A172 (cell line): ENCODE data around the gene ANKRD6. TPM values are rescaled to one million over a fixed set of nuclear protein-coding genes. Genes with fewer than 3 reads are reported as not detected.
A peak's percentile ranks its signal among the peaks of the same experiment; 100 is the strongest.

Experiments
- DNase-seq: peaks from one replicate; pipeline ENCODE4 v3.0.0-alpha.2; 2015; ENCODE audit warnings: low spot score
- total RNA-seq: library from RNA; depleted of rRNA; stranded (reverse); fragments of >200 nt; shearing (Covaris generic); gene quantifications from 2 replicates; pipeline ENCODE4 v1.2.3, GENCODE V29; 2014

Gene ANKRD6
- total RNA-seq, 1 experiment from 2014 or later: 10.7 TPM

DNA sequence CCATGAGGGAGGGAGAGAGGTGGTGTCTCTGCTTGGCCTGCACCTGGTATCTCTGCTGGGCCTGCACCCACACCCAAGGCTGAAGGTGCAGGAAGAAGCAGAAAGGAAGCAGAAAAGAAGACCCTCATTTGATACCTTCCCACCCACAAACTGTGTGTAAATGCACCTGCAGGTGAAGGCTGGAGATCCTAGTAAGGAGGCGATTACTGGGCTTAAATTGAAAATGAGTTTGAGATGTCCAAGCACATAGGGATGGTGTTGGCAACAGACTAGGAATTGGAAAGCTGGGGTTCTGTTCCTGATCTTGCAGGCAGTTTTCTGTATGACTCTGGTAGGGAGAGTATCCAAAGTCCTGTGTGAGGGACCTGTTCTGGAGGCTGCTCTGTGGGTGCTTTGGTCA, 130.9 kb downstream of the ANKRD6 start:
- no peak for DNase-seq

DNA sequence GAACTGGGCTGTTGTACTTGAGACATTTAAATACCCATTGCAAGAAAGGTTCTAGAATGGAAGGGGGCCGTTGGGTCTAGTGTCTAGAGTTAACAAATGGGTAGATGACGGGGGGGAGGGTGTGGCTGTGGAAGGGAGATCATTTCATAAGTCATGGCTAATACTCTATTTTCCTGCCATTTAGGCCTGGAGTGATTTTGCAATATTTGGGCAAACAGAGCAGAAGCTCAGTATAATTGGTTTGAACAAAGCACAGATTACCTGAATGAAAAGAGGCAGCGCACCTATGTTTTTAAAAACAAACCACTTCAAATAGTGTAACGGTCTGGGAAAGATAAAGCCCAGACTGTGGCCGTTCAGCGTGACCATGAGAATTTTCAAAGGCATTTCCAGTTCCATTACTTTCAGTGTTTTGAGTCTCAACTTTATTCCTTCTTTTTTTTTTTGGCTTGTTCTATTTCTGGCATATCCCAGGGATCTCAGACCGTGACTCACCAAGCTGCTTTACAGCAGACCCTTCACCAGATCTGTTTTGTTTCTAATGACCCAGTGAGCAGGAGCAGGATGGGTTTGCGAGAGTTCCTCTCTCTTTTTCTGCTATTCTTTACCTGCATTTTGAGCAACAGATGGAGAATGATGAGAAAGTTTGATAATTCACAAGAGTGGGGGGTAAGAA, 131.9 kb downstream of the ANKRD6 start:
- no peak for DNase-seq

DNA sequence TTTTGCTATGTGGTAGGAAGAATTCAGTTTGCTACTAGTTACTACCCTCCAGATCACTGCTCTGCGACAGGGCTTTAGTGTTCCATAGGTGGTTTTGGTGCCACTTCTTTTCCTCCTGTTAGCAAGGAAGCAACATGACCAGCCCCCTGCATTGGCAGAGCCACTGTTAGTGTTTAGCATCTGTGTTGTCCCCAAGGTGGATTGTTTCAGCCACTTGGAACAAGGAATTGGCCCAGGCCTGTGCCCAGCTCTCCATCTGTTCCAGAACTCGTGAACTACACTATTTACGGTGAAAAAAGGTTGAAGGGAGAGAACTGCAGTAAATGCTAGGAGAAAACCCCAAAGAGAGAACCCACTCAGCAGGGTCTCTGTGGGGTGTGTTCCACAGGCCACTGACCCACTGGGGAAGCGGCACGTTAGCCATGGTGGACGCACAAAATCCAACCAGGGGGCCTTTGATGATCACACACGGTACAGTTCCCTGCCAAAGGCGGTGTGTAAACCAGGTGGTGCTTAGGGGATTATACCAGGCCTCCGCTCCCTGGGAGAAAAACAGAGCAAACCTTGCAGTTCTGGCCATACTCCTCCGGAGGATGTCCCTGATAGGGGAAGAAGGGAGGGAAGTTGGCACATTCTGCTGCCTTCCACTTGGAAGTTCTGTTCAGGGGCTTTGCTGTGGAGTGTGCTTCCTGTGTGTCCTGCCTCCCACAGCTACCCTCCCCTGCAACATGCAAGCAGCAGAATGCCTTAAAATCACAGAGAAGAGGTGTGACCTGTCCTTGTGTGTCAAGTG, 133.3 kb downstream of the ANKRD6 start:
- DNase-seq: no peak

DNA sequence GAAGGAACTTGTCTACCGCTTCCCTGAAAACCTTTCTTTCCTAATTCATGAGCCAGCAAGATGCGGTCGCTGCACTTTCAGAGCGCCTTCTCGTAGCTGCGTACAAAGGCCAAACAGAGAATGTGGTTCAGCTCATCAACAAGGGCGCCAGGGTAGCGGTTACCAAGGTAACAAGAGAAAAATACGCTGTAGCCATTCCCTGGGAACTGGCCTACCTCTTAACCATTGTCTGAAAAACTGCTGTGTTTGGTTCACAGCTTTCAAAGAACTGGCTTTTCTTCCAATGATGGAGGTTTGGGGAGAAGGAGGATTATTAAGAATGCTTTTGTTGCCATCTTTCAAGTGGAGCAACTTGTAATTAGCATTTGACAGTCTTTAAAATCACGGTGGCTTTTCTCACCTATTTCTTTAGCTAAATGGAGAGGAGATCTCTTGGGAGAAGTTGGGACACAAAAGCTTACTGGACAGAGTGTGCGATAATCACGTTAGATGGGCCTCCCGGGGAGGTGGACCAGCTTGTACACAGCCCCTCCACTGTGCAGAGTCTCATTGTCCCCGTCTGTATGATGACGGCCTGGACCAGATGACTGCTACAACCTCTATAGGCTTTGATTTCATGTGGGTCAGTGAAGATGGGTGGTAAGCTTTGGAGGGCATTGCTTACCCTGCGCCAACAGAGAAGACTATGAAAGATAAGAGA, 134.1 kb downstream of the ANKRD6 start:
- no peak for DNase-seq

DNA sequence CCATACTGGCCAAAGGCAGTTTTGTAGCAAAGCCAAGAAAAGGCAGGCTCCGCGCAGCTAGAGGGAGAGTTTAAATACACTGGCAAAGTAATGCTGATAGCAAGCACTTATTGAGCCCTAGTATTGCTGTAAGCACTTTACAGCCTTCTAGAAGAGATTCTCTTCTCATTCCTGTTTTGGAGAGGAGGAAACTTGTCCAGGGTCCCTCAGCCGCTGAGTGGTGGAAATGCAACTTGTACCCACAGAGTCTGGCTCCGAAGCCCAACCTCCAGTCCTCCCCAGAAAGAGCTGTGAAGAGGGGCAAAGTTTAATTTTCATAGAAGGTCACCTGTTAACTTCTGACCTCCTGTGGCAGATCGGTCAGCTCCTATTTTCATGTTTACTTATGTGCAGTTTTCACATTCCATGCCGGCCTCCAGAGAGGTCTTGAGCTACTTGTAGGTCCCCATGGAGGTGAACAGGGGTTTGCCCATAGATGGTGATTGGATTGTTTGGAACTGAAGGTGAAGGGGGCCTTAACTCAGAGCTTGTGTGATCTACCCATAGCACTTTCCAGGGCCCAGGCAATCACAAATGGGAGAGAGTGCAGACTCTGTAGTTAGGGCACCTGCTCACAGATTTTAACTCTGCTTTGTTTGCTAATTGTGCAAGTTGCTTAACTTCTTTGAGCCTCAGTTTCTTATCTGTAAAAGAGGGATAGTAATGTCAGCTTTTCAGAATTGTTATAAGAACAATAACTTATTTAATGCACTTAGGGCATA, 134.9 kb downstream of the ANKRD6 start:
- DNase-seq: no peak

DNA sequence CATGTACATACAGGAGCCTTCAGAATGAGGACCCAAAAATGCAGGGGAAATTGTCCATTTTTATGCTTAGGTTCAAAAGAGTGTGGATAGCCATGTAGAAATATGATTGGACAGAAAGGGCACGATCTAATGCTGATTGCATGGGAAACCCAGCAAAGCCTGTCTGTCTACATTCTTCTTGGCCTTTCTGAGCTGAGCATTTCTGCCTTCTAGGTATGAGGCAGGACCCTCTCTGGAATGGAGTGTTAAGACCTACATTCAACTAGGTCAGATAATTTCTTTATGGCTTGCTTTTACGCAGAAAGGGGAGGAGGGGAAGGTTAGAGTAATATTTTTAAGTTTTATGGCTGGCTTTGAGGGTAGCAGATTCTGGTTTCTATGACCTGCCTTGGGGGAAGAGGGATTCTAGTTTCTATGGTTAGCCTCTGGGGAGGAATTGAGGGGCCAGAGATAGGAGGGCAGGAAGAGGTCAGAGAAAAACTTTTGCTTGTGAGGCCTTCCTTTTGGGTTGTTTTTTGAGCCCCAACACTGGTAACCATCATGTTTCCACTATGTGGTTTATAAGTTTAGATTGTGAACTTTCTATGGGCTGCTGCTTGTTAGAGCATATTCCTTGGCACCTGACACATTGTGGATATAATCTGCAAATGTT, 142.1 kb downstream of the ANKRD6 start:
- no peak for DNase-seq

DNA sequence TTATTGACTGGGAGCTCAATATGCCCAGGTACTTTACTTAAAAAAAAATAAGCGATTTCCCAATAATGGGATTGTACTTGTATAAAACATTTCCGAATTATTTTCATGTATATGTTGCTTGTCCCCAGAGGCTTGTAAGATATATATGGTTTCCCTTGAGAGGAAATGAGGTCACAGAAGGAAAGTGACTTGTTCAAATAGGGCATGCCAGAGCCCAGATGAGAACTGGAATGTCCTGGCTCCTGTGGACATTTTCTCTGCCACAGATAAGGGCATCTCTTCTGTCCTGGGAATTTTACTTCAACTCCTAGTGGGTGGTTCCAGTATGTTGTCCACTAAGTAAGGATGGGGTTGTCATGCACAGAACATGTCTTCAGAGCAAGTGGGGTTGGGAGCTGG, 142.6 kb downstream of the ANKRD6 start:
- DNase-seq: no peak

DNA sequence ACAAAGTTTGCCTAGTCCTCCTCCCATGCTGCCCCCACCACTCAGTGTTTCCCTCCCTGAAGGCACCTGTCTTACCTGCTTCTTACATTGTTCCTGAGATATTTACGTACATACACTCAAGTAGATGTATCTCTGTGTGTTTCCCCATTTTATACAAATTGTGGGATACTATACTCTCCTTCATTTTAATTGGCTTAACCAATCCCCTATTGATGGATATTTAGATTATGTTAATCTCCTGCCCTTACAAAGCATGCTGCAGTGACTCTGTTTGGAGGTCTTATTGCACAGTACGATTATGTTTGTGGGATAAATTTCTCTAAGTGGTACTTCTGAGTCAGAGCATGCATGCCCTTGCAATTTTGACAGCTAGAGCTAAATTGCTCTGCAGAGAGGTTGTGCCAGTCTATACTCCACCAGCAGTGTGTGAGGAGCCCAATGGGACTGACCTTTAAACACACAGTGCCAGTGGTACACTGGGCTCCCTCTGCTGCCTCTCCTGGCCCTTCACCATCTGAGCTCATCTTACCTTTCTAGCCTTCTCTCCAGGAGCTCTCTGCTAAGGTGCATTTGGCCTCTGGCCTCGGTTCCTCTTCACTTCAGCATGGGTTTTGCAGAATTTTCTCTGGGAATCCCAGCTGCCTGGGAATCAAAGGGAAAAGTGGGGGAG, 148.2 kb downstream of the ANKRD6 start:
- DNase-seq: no peak

DNA sequence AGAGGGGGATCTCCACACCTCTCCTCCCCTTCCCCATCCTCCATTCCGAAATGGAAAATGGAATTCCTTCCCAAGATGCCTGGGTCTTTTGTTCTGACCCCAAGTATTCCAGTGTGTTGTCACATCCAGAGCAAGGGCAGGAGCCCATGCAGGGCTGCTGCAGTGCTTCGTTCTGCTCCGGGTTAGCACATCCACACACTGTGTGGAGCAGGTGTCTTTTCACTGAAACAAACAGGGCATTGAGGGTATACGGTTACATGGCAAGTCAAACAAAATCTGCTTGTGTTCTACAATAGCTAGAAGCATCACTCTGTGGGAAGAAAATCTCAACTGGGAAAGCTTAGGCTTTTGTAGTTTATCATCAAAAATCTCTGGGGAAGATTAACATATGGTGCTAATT, 148.7 kb downstream of the ANKRD6 start:
- no peak for DNase-seq

DNA sequence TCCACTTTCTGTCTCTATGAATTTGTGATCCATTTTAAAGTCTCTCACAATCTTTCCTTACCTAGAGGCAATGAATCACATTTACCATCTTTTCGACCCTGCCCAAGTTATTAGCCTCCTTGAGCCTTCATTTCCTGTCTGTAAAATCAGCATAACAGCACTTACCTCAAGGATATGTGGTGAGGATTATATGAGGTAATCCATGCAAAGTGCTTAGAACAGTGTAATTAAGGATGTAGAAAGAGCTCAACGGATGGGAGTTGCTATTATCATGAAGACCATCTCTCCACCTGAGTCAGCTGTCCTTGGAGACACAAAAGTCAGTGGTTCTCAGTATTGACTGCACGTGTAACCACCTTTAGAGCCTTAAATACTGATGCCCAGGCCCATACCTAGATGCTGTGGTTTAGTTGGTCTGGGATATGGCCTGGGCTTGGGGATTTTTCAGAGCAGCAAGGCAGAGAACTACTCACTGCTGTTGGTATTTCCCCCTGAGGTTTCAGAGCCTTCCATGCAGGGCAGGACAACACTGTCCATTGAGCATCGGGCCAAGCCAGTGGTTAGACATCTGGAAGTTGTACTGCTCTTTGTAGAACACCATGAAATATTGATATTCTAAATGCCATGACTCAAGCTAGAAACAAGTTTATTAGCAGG, 149.8 kb downstream of the ANKRD6 start:
- DNase-seq: no peak

DNA sequence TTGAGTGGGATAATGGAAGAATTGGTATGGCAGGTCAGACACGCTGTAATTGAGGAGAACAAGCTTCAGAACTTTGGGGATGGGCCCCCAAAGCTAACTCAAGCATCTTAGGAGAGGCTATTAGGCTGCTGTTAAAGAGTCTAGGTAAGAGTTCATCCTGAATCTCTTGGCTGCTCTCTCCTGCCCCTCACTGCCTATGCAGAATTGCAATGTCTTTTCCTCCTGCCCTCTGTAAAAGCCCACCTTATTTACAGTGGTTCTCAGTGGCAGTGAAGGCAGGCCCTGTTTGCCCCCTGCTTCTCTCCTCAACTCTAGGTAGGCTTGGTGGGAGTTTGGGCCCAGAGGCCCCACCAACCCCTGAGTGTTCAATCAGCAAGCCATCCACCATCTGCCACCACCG, 150.6 kb downstream of the ANKRD6 start:
- no peak for DNase-seq

DNA sequence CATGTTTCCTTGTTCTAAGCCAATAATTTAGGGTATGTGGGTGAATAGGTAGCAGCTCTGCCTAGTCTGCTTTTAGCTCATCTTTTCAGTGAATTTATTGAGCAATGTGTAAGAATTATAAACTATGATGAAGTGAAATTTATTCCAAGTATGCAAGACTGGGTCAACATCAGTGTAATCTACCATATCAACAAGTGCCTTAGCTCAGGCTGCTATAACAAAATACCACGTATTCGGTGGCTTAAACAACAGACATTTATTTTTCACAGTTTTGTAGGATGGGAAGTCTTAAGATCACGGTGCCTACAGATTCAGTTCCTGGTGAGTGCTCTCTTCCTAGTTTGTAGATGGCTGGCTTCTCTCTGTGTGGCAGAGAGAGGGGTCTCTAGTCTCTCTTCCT, 151.6 kb downstream of the ANKRD6 start:
- DNase-seq: no peak

DNA sequence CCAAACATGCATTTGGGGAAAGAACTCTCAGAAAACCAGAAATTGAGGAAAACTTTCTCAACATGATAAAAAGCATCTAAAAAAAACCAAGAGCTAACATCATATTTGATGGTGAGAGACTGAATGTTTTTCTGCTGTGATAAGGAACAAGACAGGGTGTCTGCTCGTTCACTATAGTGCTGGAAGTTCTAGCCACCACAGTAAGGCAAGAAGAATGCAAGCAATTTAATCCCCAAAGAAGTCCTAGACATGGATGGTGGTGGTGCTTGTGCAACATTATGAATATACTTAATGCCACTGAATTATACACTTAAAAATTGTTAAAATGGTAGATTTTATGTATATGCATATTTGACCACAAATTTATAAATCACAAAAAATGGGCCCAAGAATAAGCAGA, 152.2 kb downstream of the ANKRD6 start:
- DNase-seq: no peak

DNA sequence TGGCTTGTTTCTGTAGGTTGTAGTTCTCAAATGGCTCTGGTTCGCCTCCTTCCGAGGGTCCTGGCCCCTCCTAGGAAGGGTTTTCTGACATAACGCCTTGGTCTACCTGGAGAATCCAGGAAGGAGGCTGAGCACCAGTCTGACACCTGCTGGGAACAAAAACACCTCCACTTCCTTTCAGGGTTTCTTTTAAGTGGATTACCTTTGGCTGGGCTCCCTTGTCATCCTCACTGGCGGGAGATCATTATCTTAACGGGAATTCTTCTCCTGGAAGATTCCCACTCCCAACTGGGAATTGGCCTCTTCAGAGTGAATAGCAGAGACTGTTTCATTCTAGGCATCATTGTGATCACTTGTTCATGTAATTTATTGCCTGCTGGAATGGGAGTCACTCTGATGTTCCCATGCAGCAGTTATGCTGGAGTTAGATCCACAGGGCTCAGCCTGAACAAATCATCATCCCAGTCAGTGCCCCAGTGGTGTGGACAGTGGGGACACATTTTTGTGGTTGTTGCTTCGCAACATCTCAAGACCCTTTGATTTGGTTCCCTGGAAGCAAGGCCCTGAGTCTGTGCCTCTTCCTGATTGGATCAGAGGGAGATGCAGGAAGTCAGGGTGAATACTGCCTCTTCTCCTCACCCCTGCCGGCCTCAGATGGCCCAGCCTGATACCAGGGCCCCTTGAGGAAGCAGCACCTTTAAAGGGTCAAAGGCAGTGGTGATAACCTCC, 156.5 kb downstream of the ANKRD6 start:
- DNase-seq: no peak

DNA sequence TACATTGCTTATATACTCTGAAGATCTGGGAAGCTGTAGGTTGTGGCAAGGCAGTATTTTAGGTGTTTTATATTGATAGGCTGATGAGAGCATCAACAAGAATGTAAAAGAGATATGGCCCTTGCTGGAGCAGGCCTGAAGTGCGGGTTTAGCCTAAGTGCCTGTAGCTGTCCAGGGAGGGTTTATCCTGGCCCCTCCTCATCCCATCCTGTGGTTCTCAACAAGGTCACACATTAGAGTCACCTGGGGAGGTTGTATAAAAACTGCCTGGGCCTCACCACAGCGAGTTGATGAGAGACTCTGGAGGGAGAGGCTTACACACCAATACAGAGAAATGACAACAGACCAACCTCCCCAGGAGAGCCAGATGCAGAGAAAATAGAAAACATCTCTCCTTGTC, 157.2 kb downstream of the ANKRD6 start:
- no peak for DNase-seq

DNA sequence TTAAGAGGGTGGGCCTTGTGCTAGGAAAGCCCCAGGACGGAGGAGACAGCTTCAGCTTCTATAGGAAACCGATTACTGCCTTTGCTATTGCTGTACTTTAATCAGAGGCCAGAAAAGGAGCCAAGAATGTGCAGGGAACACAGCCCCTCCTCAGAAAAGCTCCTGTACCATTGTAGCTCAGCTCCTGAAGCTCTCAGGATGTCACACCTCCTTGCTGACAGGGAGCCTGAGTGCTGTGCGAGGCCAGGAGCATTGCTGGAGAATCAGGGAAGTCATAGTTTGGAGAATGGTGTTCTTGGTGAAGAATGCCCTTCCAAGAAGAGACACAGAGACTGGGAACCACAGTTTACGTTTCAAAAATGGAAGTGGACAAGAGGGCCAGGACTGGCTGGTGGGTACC, 158.8 kb downstream of the ANKRD6 start:
- no peak for DNase-seq

DNA sequence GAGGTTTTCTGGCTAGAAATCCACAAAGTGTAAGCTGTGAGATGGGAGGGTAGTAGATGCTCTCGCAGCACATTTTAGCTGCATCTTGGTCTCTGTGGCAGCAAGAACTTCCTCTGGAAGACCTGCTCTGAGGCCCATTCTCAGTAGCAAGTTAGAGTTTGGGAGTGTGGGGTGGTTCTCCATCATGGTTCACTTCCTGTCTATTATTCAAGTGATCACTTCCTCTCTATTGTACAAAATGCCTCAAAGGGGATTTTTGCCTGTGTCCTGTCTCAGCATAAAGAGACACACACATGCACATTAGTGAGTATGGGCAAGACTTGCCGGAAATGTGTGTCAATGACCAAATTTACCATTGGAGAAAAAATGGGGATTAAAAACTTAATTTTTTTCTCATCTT, 163.1 kb downstream of the ANKRD6 start:
- no peak for DNase-seq

DNA sequence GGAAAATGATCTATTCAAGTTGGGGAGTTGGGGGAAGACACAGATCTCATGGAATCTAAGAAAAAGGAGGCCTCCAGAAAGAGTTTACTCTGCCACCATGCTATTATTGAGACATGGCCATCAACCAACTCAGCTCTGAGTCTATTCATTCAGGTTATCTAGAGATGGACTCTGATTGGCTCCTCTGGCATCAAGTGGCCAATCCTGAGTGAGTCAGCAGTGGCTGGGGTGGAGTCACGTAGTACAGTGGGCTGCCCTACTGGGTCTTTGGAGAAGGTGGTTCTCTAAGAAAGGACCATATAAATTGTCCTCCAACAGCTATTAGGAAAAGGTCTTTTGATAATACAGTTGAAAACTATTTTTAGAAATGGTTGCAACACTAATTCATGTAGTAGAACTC, 163.5 kb downstream of the ANKRD6 start:
- no peak for DNase-seq

DNA sequence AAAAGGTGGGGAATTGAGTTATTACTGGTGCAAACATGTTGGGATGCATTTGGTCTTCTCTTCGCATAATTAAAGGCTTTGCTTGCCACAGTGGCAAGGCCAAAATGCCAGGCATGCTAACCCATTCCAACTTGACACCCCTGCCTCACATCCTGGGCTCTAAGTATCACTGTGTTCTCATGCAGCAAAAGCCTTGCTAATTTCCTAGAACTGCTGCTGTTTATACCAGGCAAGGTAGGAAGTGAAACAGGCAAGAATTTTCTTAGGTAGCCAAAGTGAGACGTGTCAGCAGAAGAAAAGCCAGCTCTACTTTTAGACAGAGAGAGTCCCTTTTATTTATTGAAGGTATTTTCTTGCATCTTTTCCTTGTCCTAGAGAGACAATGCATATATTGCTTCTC, 164.4 kb downstream of the ANKRD6 start:
- no peak for DNase-seq

DNA sequence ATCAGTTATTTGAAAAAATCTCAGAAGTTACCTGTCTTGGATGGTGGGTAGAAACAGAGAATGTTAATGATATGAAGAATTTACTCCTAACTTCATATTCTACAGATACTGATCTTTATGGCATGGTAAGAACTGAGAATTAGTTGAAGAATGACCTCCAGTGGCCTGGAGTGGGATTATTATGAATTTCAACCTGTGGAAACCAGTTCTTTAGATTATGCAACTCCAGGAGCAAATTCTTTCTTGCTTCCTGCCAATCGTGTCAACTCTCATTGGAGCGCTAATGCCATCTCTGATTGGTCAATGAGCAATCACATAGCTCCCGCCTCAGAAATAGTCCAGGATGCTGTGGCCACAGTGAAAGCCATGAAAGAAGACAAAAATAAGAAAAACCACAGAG, 165.0 kb downstream of the ANKRD6 start:
- peak; percentile 67 for DNase-seq
